Measurements from ENCODE around the gene HS3ST3B1.

The HS3ST3B1 gene

DNA sequence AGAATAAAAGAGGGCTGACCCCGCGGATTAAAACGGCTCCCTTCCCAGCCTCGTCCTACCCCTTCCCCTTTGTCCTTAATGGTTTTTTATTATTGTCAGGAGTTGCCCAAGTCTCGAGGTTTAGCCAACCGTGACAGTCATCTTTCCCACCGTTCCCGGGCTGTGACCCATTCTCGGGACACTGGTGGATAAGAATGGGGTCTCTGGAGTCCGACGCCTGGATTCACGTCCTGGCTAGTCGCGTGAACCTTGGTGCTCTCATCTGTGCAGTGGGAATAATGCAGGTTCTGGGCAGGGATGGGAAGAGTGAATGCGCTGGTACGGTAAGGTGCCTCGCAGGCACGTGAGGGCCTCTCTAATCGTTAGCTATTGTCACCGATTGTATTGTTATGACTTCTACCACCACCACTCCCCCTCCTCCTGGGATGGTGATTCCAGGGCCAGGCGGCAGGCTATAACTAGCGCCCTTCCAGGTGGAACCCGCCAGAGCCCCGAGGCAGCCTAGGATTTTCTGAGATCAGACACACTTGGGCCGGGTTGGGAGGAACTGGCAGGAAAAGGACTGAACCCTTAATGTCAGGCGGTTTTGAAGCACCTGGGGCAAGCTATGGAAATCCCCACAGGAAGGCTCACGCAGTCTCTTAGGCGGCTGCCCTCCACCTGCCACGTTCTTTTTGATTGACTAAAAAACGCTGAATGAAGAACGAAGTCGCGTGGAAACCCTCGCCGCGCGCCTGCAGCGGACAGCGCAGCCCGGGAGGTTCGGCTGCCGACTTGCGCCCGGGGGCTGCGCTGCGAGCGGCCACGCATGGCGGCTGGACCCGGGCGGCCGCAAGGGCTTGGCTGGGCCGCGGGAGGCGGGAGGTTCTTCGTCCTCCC, 2.7 kb downstream of the HS3ST3B1 start:
- peak overlapping the region; percentile 16 for H2AFZ ChIP-seq (ENCODE audit: low read length, unreplicated experiment)
- no peaks in the 10 kb centered on the region for H3K27me3 ChIP-seq (ENCODE audit: insufficient read depth, low read length)
- H3K27ac ChIP-seq (ENCODE audit: low read depth, low read length): no peak overlapping the region
- peaks cover 63% of the 10 kb centered on the region for H3K79me2 ChIP-seq (ENCODE audit: control insufficient read depth, insufficient read depth, low read length, unreplicated experiment)
- peaks cover 31% of the 10 kb centered on the region for H3K4me1 ChIP-seq (ENCODE audit: control insufficient read depth, insufficient read depth, low read length, unreplicated experiment)
- H3K4me3 ChIP-seq (ENCODE audit: low read depth, low read length): peak overlapping the region; percentile 93
- no peaks in the 10 kb centered on the region for H3K36me3 ChIP-seq (ENCODE audit: insufficient read depth, low read length)

GRCh38 chr17:14304222-14304772, 3.4 kb downstream of the HS3ST3B1 start:
- Histone ChIP-seq H3K4me3 (ENCODE audit: low read depth, low read length) (peak overlapping the region; percentile 5; the same call in 1 of the 2 replicates), H3K4me1 (ENCODE audit: control insufficient read depth, insufficient read depth, low read length, unreplicated experiment) (peaks cover 35% of the 10 kb centered on the region), H3K36me3 (ENCODE audit: insufficient read depth, low read length) (no peaks in the 10 kb centered on the region), H3K27ac (ENCODE audit: low read depth, low read length) (no peak overlapping the region), H3K27me3 (ENCODE audit: insufficient read depth, low read length) (no peaks in the 10 kb centered on the region), H3K79me2 (ENCODE audit: control insufficient read depth, insufficient read depth, low read length, unreplicated experiment) (peaks cover 66% of the 10 kb centered on the region), H2AFZ (ENCODE audit: low read length, unreplicated experiment) (no peak overlapping the region)

DNA sequence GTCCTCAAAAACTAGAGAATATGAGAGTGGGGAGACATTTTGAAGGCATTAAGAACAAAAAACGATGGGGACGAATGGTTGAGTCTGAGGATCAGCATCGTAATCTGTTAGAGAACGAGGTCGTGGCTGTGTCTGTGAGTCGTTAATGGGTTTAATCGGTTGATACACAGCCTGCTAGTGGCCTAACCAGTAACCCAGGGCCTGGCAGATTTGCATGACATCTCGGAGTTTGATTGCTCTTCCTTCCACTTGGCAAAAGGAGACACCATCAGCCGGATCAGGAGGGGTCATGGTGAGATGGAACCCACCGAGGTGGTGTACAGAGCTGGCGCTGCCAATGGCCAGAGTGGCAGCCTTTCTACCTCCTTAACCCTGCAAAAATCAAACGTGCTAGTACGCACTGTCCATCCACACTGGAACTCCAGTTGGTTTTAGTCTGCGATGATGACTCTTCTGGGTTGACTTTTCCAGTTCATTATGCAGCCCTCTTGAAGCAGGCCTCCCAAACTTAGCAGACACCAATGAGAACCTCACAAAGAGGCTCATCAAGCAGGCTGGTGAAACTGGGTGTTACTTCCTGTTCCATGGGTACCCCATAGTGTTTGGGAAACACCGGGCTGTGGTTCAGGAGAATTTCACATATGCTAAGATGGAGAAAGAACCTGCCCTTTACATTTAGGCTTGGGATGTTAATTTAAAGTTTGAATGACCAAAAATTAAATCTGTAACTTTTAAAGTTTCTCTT, 4.1 kb downstream of the HS3ST3B1 start:
- peak overlapping the region; percentile 5; the same call in 1 of the 2 replicates for H3K4me3 ChIP-seq (ENCODE audit: low read depth, low read length)

GRCh38 chr17:14305785-14306496, 5.1 kb downstream of the HS3ST3B1 start:
- Histone ChIP-seq H3K27ac (ENCODE audit: low read depth, low read length) (peak overlapping the region; percentile 92), H3K36me3 (ENCODE audit: insufficient read depth, low read length) (no peaks in the 10 kb centered on the region), H3K4me1 (ENCODE audit: control insufficient read depth, insufficient read depth, low read length, unreplicated experiment) (peaks cover 48% of the 10 kb centered on the region), H3K4me3 (ENCODE audit: low read depth, low read length) (peak overlapping the region; percentile 78), H2AFZ (ENCODE audit: low read length, unreplicated experiment) (peak overlapping the region; percentile 71), H3K27me3 (ENCODE audit: insufficient read depth, low read length) (no peaks in the 10 kb centered on the region), H3K79me2 (ENCODE audit: control insufficient read depth, insufficient read depth, low read length, unreplicated experiment) (peaks cover 72% of the 10 kb centered on the region)

More for the DNA sequence above, 4.1 kb downstream of the HS3ST3B1 start:
- Histone ChIP-seq H3K27ac (ENCODE audit: low read depth, low read length) (peak overlapping the region; percentile 15; the same call in 1 of the 2 replicates), H3K27me3 (ENCODE audit: insufficient read depth, low read length) (no peaks in the 10 kb centered on the region), H3K79me2 (ENCODE audit: control insufficient read depth, insufficient read depth, low read length, unreplicated experiment) (peaks cover 66% of the 10 kb centered on the region), H3K36me3 (ENCODE audit: insufficient read depth, low read length) (no peaks in the 10 kb centered on the region), H2AFZ (ENCODE audit: low read length, unreplicated experiment) (no peak overlapping the region), H3K4me1 (ENCODE audit: control insufficient read depth, insufficient read depth, low read length, unreplicated experiment) (peaks cover 39% of the 10 kb centered on the region)

DNA sequence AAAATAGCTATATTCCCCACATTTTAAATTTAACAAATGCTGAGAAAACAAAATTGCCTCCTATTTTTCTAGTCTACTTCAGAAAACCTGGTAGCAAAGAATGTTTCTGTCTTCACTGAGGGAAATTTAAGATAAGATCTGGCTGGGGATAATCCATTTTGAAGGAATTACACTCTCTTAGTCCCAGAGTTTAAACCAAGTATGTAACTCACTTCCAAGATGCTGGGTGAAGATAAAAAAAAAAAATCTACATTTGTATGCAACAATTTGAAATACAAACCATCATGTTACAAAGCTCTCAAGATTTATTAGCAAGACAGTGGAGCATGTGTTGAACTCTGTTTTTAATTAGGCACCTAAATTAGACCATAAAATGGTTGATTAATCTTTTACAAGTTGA, 5.7 kb downstream of the HS3ST3B1 start:
- H2AFZ ChIP-seq (ENCODE audit: low read length, unreplicated experiment): peak overlapping the region; percentile 71
- H3K79me2 ChIP-seq (ENCODE audit: control insufficient read depth, insufficient read depth, low read length, unreplicated experiment): peaks cover 72% of the 10 kb centered on the region
- peaks cover 48% of the 10 kb centered on the region for H3K4me1 ChIP-seq (ENCODE audit: control insufficient read depth, insufficient read depth, low read length, unreplicated experiment)
- peak overlapping the region; percentile 92 for H3K27ac ChIP-seq (ENCODE audit: low read depth, low read length)
- H3K4me3 ChIP-seq (ENCODE audit: low read depth, low read length): peak overlapping the region; percentile 78
- H3K27me3 ChIP-seq (ENCODE audit: insufficient read depth, low read length): no peaks in the 10 kb centered on the region
- H3K36me3 ChIP-seq (ENCODE audit: insufficient read depth, low read length): no peaks in the 10 kb centered on the region

- Histone ChIP-seq H2AFZ (ENCODE audit: low read length, unreplicated experiment) (peak overlapping the region; percentile 85), H3K4me3 (ENCODE audit: low read depth, low read length) (peak overlapping the region; percentile 78), H3K79me2 (ENCODE audit: control insufficient read depth, insufficient read depth, low read length, unreplicated experiment) (peaks cover 69% of the 10 kb centered on the region), H3K27me3 (ENCODE audit: insufficient read depth, low read length) (no peaks in the 10 kb centered on the region), H3K36me3 (ENCODE audit: insufficient read depth, low read length) (no peaks in the 10 kb centered on the region), H3K27ac (ENCODE audit: low read depth, low read length) (peak overlapping the region; percentile 92), H3K4me1 (ENCODE audit: control insufficient read depth, insufficient read depth, low read length, unreplicated experiment) (peaks cover 48% of the 10 kb centered on the region)
These were observed 6.7 kb downstream of the HS3ST3B1 start for GRCh38 chr17:14307560-14308024.

- H3K4me1 ChIP-seq (ENCODE audit: control insufficient read depth, insufficient read depth, low read length, unreplicated experiment): peaks cover 48% of the 10 kb centered on the region
- peak overlapping the region; percentile 78 for H3K4me3 ChIP-seq (ENCODE audit: low read depth, low read length)
- H3K27ac ChIP-seq (ENCODE audit: low read depth, low read length): peak overlapping the region; percentile 92
These were observed 7.7 kb downstream of the HS3ST3B1 start for GRCh38 chr17:14308636-14308964.

GRCh38 chr17:14308965-14309879, 8.3 kb downstream of the HS3ST3B1 start:
- Histone ChIP-seq H2AFZ (ENCODE audit: low read length, unreplicated experiment) (peak overlapping the region; percentile 86), H3K27me3 (ENCODE audit: insufficient read depth, low read length) (no peaks in the 10 kb centered on the region), H3K79me2 (ENCODE audit: control insufficient read depth, insufficient read depth, low read length, unreplicated experiment) (peaks cover 53% of the 10 kb centered on the region), H3K27ac (ENCODE audit: low read depth, low read length) (peak overlapping the region; percentile 92), H3K4me1 (ENCODE audit: control insufficient read depth, insufficient read depth, low read length, unreplicated experiment) (peaks cover 48% of the 10 kb centered on the region), H3K36me3 (ENCODE audit: insufficient read depth, low read length) (peaks cover 3% of the 10 kb centered on the region; the same call in 1 of the 2 replicates), H3K4me3 (ENCODE audit: low read depth, low read length) (peak overlapping the region; percentile 78)

More at GRCh38 chr17:14308636-14308964, 7.7 kb downstream of the HS3ST3B1 start:
- H3K27me3 ChIP-seq (ENCODE audit: insufficient read depth, low read length): no peaks in the 10 kb centered on the region
- H3K79me2 ChIP-seq (ENCODE audit: control insufficient read depth, insufficient read depth, low read length, unreplicated experiment): peaks cover 59% of the 10 kb centered on the region
- peak overlapping the region; percentile 86 for H2AFZ ChIP-seq (ENCODE audit: low read length, unreplicated experiment)
- 0 out of 2 replicates have a peak, but pooled peaks cover 3% of the 10 kb centered on the region for H3K36me3 ChIP-seq (ENCODE audit: insufficient read depth, low read length)

DNA sequence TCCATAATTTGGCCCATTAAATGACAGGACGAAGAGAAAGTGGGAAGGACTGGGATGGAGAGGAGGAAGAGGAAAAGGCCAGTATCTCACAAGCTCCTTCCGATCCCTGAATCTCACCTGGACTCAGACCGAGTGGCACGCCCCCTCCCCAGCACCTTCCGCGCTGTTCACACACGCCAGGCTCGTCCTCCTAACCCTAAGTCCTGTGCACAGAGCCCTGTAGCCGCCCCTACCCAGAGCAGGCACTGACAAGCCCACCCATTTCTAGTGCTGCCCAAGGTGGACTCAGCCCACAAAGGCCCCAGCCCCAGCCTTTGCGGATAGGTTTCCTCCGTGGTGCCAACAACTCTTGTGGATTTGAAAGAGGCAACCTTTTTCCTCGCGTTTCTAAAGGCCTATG, 9.2 kb downstream of the HS3ST3B1 start:
- Histone ChIP-seq H3K4me3 (ENCODE audit: low read depth, low read length) (peak overlapping the region; percentile 78), H3K27me3 (ENCODE audit: insufficient read depth, low read length) (no peaks in the 10 kb centered on the region), H3K79me2 (ENCODE audit: control insufficient read depth, insufficient read depth, low read length, unreplicated experiment) (peaks cover 44% of the 10 kb centered on the region), H3K36me3 (ENCODE audit: insufficient read depth, low read length) (peaks cover 7% of the 10 kb centered on the region; the same call in 1 of the 2 replicates), H2AFZ (ENCODE audit: low read length, unreplicated experiment) (peak overlapping the region; percentile 55), H3K4me1 (ENCODE audit: control insufficient read depth, insufficient read depth, low read length, unreplicated experiment) (peaks cover 43% of the 10 kb centered on the region), H3K27ac (ENCODE audit: low read depth, low read length) (peak overlapping the region; percentile 43)

All from ACC112 (cell line).